Measurements from ENCODE around the gene RHBDD1.

DNA sequence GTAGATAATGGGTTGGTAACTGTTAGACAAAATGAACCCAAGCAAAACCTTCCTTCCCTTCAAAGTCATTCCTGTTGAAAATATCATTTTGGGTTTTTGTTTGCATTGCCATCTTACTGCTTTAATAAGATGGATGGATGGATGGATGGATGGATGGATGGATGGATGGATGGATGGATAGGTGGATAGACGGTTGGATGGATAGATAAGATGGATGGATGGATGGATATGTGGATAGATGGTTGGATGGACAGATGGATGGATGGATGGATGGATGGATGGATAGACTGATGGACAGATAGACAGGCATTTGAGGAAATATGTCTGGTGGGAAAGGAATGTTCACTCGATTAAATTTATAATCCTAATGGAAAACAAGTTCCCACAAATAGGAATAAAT, 194.9 kb downstream of the RHBDD1 start:
- TF ChIP-seq RAD21 (conservative IDR thresholded peaks at IDR 0.05 in 1 of 2, IDR thresholded peaks at IDR 0.05 in 1 of 2) (no peak), SMC3 (IDR thresholded peaks at IDR 0.05) (no peak), PHF8 (IDR thresholded peaks at IDR 0.05; ENCODE audit: borderline replicate concordance, low read depth) (no peak), CBX8 (IDR thresholded peaks at IDR 0.05) (no peak), SREBF2 (IDR thresholded peaks at IDR 0.05) (no peak), MYC (IDR thresholded peaks at IDR 0.05; ENCODE audit: borderline replicate concordance, low read length) (no peak), ZC3H11A (IDR thresholded peaks at IDR 0.05) (no peak), FOSL2 (IDR thresholded peaks at IDR 0.05) (no peak), FOSL2 (CRISPR knock-in tag; IDR thresholded peaks at IDR 0.05) (no peak)
- TF ChIP-seq, protein P1, sequence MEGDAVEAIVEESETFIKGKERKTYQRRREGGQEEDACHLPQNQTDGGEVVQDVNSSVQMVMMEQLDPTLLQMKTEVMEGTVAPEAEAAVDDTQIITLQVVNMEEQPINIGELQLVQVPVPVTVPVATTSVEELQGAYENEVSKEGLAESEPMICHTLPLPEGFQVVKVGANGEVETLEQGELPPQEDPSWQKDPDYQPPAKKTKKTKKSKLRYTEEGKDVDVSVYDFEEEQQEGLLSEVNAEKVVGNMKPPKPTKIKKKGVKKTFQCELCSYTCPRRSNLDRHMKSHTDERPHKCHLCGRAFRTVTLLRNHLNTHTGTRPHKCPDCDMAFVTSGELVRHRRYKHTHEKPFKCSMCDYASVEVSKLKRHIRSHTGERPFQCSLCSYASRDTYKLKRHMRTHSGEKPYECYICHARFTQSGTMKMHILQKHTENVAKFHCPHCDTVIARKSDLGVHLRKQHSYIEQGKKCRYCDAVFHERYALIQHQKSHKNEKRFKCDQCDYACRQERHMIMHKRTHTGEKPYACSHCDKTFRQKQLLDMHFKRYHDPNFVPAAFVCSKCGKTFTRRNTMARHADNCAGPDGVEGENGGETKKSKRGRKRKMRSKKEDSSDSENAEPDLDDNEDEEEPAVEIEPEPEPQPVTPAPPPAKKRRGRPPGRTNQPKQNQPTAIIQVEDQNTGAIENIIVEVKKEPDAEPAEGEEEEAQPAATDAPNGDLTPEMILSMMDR (IDR thresholded peaks at IDR 0.05), result no peak
- TF ChIP-seq, protein P2, sequence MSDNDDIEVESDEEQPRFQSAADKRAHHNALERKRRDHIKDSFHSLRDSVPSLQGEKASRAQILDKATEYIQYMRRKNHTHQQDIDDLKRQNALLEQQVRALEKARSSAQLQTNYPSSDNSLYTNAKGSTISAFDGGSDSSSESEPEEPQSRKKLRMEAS (IDR thresholded peaks at IDR 0.05), result no peak
- TF ChIP-seq, protein P3, sequence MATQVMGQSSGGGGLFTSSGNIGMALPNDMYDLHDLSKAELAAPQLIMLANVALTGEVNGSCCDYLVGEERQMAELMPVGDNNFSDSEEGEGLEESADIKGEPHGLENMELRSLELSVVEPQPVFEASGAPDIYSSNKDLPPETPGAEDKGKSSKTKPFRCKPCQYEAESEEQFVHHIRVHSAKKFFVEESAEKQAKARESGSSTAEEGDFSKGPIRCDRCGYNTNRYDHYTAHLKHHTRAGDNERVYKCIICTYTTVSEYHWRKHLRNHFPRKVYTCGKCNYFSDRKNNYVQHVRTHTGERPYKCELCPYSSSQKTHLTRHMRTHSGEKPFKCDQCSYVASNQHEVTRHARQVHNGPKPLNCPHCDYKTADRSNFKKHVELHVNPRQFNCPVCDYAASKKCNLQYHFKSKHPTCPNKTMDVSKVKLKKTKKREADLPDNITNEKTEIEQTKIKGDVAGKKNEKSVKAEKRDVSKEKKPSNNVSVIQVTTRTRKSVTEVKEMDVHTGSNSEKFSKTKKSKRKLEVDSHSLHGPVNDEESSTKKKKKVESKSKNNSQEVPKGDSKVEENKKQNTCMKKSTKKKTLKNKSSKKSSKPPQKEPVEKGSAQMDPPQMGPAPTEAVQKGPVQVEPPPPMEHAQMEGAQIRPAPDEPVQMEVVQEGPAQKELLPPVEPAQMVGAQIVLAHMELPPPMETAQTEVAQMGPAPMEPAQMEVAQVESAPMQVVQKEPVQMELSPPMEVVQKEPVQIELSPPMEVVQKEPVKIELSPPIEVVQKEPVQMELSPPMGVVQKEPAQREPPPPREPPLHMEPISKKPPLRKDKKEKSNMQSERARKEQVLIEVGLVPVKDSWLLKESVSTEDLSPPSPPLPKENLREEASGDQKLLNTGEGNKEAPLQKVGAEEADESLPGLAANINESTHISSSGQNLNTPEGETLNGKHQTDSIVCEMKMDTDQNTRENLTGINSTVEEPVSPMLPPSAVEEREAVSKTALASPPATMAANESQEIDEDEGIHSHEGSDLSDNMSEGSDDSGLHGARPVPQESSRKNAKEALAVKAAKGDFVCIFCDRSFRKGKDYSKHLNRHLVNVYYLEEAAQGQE (IDR thresholded peaks at IDR 0.05), result no peak
